A673 (cell line): ENCODE results near the gene RSPRY1.

Source experiments
- EZH2 ChIP-seq: fragments of 200-600 bp; sonication (generic); IDR thresholded peaks from 2 replicates; pipeline ENCODE4 v1.6.1; 2017; ENCODE audit warnings: borderline replicate concordance, low read depth, mild to moderate bottlenecking, mixed read lengths, antibody characterized with exemption, low read length; ENCODE audit not compliant: poor library complexity, severe bottlenecking
- TF ChIP-seq, protein P1 (sequence below): fragments of 300-800, 200-600 bp; sonication (generic); conservative IDR thresholded peaks from 2 replicates; pipeline ENCODE4 v1.5.1; 2017; ENCODE audit warnings: low read depth, mild to moderate bottlenecking, antibody characterized with exemption, low read length, moderate library complexity, mixed read lengths

DNA sequence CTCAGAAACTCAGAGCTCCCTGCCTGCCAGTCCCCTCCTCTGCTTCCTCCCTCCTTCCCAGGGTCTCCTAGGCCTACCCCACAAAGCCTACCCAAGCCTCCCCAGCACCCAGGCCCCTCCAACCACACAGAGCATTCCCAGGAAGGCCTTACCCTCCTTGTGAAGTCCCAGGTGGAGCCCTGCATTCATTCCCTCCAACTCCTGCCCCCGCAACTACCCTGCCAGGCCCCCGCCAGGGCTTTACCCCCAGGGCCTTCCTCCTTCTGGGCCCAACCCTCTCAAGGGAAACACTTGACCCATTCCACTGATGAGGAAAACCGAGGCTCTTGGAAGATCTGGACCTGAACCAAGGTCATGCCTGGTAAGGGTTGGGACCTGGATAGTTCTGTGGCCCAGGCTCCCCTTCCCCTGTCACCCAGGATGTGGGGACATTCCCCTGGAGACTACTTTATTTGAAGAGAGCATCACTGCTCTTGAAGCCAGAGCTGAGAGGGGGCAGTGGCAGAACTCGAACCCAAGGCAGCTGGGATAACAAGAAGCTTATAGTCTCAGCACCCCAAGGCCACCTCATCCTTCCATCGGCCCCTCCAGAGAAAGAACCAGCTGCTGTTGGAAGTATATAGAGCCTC is 85.9 kb downstream of the RSPRY1 start:
- TF ChIP-seq EZH2, result no peak
- TF ChIP-seq, protein P1, sequence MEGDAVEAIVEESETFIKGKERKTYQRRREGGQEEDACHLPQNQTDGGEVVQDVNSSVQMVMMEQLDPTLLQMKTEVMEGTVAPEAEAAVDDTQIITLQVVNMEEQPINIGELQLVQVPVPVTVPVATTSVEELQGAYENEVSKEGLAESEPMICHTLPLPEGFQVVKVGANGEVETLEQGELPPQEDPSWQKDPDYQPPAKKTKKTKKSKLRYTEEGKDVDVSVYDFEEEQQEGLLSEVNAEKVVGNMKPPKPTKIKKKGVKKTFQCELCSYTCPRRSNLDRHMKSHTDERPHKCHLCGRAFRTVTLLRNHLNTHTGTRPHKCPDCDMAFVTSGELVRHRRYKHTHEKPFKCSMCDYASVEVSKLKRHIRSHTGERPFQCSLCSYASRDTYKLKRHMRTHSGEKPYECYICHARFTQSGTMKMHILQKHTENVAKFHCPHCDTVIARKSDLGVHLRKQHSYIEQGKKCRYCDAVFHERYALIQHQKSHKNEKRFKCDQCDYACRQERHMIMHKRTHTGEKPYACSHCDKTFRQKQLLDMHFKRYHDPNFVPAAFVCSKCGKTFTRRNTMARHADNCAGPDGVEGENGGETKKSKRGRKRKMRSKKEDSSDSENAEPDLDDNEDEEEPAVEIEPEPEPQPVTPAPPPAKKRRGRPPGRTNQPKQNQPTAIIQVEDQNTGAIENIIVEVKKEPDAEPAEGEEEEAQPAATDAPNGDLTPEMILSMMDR, result no peak
